H7 (cell line): ENCODE measurements around the gene PIP. TPM values are rescaled to one million over a fixed set of nuclear protein-coding genes. Genes with fewer than 3 reads are reported as not detected.
"Not testable (repeated sequence)": the region's sequence is repeated elsewhere in the genome, so short reads cannot be mapped to it uniquely, and the experiment has no call there.

Source experiments
- DNase-seq: peaks from one replicate; pipeline ENCODE4 v3.0.0; 2012
- H3K27me3 ChIP-seq: 2 replicates; pipeline ENCODE4 v1.6.0; 2011; ENCODE audit warnings: mild to moderate bottlenecking, low read length; ENCODE audit not compliant: control insufficient read depth, insufficient read depth
- H3K36me3 ChIP-seq: replicated peaks from 2 replicates; pipeline ENCODE4 v1.5.1; 2011; ENCODE audit warnings: low read length; ENCODE audit not compliant: control insufficient read depth, insufficient read depth
- H3K4me3 ChIP-seq: 2 replicates; pipeline ENCODE4 v1.5.1; 2011; ENCODE audit warnings: low read depth, mild to moderate bottlenecking, control low read depth, low read length, moderate library complexity; ENCODE audit not compliant: insufficient read depth
- total RNA-seq: library from RNA; depleted of rRNA; stranded (reverse); fragments of >200 nt; shearing (Covaris generic); gene quantifications from 2 replicates; pipeline ENCODE4 v1.2.3, GENCODE V29; 2014; rRNA removed

Gene PIP
- total RNA-seq, result not detected in 2 replicates

- DNase-seq, result no peak
- Histone ChIP-seq H3K36me3 (no peaks in the 10 kb centered on the region), H3K27me3 (no peaks in the 10 kb centered on the region), H3K4me3 (no peak within 1 kb of the TSS)
These were observed at the start of gene PIP for GRCh38 chr7:143131781-143132180. PIP (plus strand) TSS chr7:143132077; CDS start chr7:143132117, 40 bp downstream.

GRCh38 chr7:143085109-143085508 is 46.8 kb upstream of the PIP start:
- no peaks in the 10 kb centered on the region for H3K27me3 ChIP-seq
- no peaks in the 10 kb centered on the region for H3K36me3 ChIP-seq
- DNase-seq, result no peak
- no peak overlapping the region for H3K4me3 ChIP-seq

GRCh38 chr7:143085610-143086009 is 46.3 kb upstream of the PIP start:
- H3K4me3 ChIP-seq, H3K36me3 ChIP-seq, H3K27me3 ChIP-seq, DNase-seq: not testable (repeated sequence)

- DNase-seq, H3K36me3 ChIP-seq, H3K4me3 ChIP-seq, H3K27me3 ChIP-seq: not testable (repeated sequence)
These were observed 43.2 kb upstream of the PIP start for GRCh38 chr7:143088549-143089231.

GRCh38 chr7:143096146-143096545 is 35.7 kb upstream of the PIP start:
- Histone ChIP-seq H3K27me3 (no peaks in the 10 kb centered on the region), H3K36me3 (no peaks in the 10 kb centered on the region), H3K4me3 (no peak overlapping the region)
- DNase-seq, result no peak

GRCh38 chr7:143099579-143099978 is 32.3 kb upstream of the PIP start:
- not testable (repeated sequence) for H3K27me3 ChIP-seq, H3K36me3 ChIP-seq, DNase-seq, H3K4me3 ChIP-seq

GRCh38 chr7:143104759-143105158 is 27.1 kb upstream of the PIP start:
- Histone ChIP-seq H3K4me3 (no peak overlapping the region), H3K36me3 (no peaks in the 10 kb centered on the region), H3K27me3 (no peaks in the 10 kb centered on the region)
- no peak for DNase-seq

- H3K27me3 ChIP-seq, H3K36me3 ChIP-seq, H3K4me3 ChIP-seq, DNase-seq: not testable (repeated sequence)
These were observed 23.9 kb upstream of the PIP start for GRCh38 chr7:143108019-143108418.

GRCh38 chr7:143117395-143117794 is 14.5 kb upstream of the PIP start:
- no peak overlapping the region for H3K4me3 ChIP-seq
- H3K36me3 ChIP-seq, result no peaks in the 10 kb centered on the region
- no peak for DNase-seq
- no peaks in the 10 kb centered on the region for H3K27me3 ChIP-seq

- H3K4me3 ChIP-seq, result no peak overlapping the region
- DNase-seq, result no peak
- no peaks in the 10 kb centered on the region for H3K36me3 ChIP-seq
- no peaks in the 10 kb centered on the region for H3K27me3 ChIP-seq
These were observed 11.0 kb upstream of the PIP start for GRCh38 chr7:143120691-143121405.

GRCh38 chr7:143123326-143123725 is 8.6 kb upstream of the PIP start:
- H3K36me3 ChIP-seq, result not testable (repeated sequence)

GRCh38 chr7:143126146-143126545 is 5.7 kb upstream of the PIP start:
- Histone ChIP-seq H3K27me3 (no peaks in the 10 kb centered on the region), H3K36me3 (no peaks in the 10 kb centered on the region), H3K4me3 (no peak overlapping the region)
- no peak for DNase-seq

More at GRCh38 chr7:143123326-143123725, 8.6 kb upstream of the PIP start:
- not testable (repeated sequence) for H3K4me3 ChIP-seq, DNase-seq, H3K27me3 ChIP-seq

GRCh38 chr7:143129051-143129450 is 2.8 kb upstream of the PIP start:
- Histone ChIP-seq H3K4me3 (no peak overlapping the region), H3K36me3 (no peaks in the 10 kb centered on the region), H3K27me3 (no peaks in the 10 kb centered on the region)
- no peak for DNase-seq

GRCh38 chr7:143129477-143129876 is 2.4 kb upstream of the PIP start:
- Histone ChIP-seq H3K36me3 (no peaks in the 10 kb centered on the region), H3K4me3 (no peak overlapping the region), H3K27me3 (no peaks in the 10 kb centered on the region)
- DNase-seq, result no peak

GRCh38 chr7:143130541-143130940 is 1.3 kb upstream of the PIP start:
- Histone ChIP-seq H3K27me3 (no peaks in the 10 kb centered on the region), H3K36me3 (no peaks in the 10 kb centered on the region), H3K4me3 (no peak overlapping the region)
- no peak for DNase-seq
